SK-N-SH (cell line): ENCODE measurements around the gene TBX2. TPM values are rescaled to one million over a fixed set of nuclear protein-coding genes. Genes with fewer than 3 reads are reported as not detected.

Experiments used
- CTCF ChIA-PET: fragments of 300-600, 350-600 bp; formaldehyde crosslinking; extraction: SDS; loops from one replicate; lab custom pipeline; 2021; lab: Yijun Ruan, JAX
- POLR2A ChIA-PET: fragments of 350-600 bp; sonication (Branson Sonifier 250); formaldehyde crosslinking; extraction: SDS; loops from one replicate; lab custom pipeline; 2020; ENCODE audit warnings: antibody characterized with exemption, inconsistent platforms; lab: Yijun Ruan, JAX
- DNase-seq: peaks from one replicate; pipeline ENCODE4 v3.0.0; 2012
- H2AFZ ChIP-seq: fragments of 200-600 bp; sonication (generic); 2 replicates; pipeline ENCODE4 v1.8.1; 2016; ENCODE audit warnings: antibody characterized with exemption, mild to moderate bottlenecking, low read depth
- H3F3A ChIP-seq: fragments of 200-600 bp; sonication (generic); replicated peaks from 2 replicates; pipeline ENCODE3; 2016; ENCODE audit warnings: antibody characterized with exemption, mild to moderate bottlenecking; ENCODE audit not compliant: insufficient read depth
- H3K27ac ChIP-seq, 2 experiments: fragments of 200-500 bp in 1 of 2; fragments of 200-600 bp in 1 of 2; sonication (Bioruptor generic) in 1 of 2; sonication (generic), shearing (Covaris generic) in 1 of 2; 2 replicates each; pipeline versions ENCODE4 v1.5.1 to v1.6.1; 2014 to 2016; ENCODE audit warnings: low read depth in 2 of 2, inconsistent platforms in 1 of 2, low read length in 1 of 2, mild to moderate bottlenecking in 1 of 2, mixed read lengths in 1 of 2
- H3K27me3 ChIP-seq: fragments of 200-600 bp; sonication (generic), shearing (Covaris generic); 2 replicates; pipeline ENCODE4 v1.6.1; 2016; ENCODE audit warnings: mixed run types; ENCODE audit not compliant: insufficient read depth
- H3K36me3 ChIP-seq, 2 experiments: fragments of 200-500 bp in 1 of 2; fragments of 200-600 bp in 1 of 2; sonication (Bioruptor generic) in 1 of 2; sonication (generic) in 1 of 2; replicated peaks in 1 of 2; 2 replicates each; pipeline versions ENCODE3 to v1.5.1; 2014 to 2016; ENCODE audit warnings: low read length in 1 of 2, mild to moderate bottlenecking in 1 of 2; ENCODE audit not compliant: insufficient read depth in 2 of 2, control insufficient read depth in 1 of 2
- H3K4me1 ChIP-seq, 2 experiments: fragments of 200-500 bp in 1 of 2; fragments of 200-600 bp in 1 of 2; sonication (Bioruptor generic) in 1 of 2; sonication (generic), shearing (Covaris generic) in 1 of 2; 2 replicates each; pipeline versions ENCODE4 v1.5.1 to v1.6.1; 2014 to 2016; ENCODE audit warnings: low read depth in 1 of 2, low read length in 1 of 2, mixed run types in 1 of 2; ENCODE audit not compliant: insufficient read depth in 2 of 2, control insufficient read depth in 1 of 2
- H3K4me2 ChIP-seq: fragments of 200-600 bp; sonication (generic), shearing (Covaris generic); 2 replicates; pipeline ENCODE4 v1.6.1; 2017; ENCODE audit warnings: mixed run types
- H3K4me3 ChIP-seq, 2 experiments: fragments of 200-500 bp in 1 of 2; fragments of 200-600 bp in 1 of 2; sonication (Bioruptor generic) in 1 of 2; sonication (generic), shearing (Covaris generic) in 1 of 2; 2 replicates each; pipeline versions ENCODE4 v1.5.1 to v1.8.1; 2014 to 2016; ENCODE audit warnings: low read depth in 2 of 2, inconsistent platforms in 1 of 2, low read length in 1 of 2, mild to moderate bottlenecking in 1 of 2, mixed read lengths in 1 of 2, moderate library complexity in 1 of 2
- H3K79me2 ChIP-seq: fragments of 200-600 bp; sonication (generic); 2 replicates; pipeline ENCODE4 v1.8.1; 2017; ENCODE audit warnings: mild to moderate bottlenecking; ENCODE audit not compliant: insufficient read depth
- H3K9ac ChIP-seq: fragments of 200-600 bp; sonication (generic); 2 replicates; pipeline ENCODE4 v1.6.1; 2017; ENCODE audit warnings: mixed run types
- H3K9me2 ChIP-seq: fragments of 200-600 bp; sonication (generic); 2 replicates; pipeline ENCODE4 v1.6.1; 2017; ENCODE audit warnings: mixed run types
- H3K9me3 ChIP-seq: fragments of 200-600 bp; sonication (generic); 2 replicates; pipeline ENCODE4 v1.6.1; 2017; ENCODE audit warnings: mixed run types, mild to moderate bottlenecking, moderate library complexity
- H4K20me1 ChIP-seq: fragments of 200-600 bp; sonication (generic); 2 replicates; pipeline ENCODE4 v1.6.1; 2017; ENCODE audit warnings: mild to moderate bottlenecking, mixed run types; ENCODE audit not compliant: insufficient read depth
- CHD2 ChIP-seq: fragments of 150-350 bp; IDR thresholded peaks from 2 replicates; pipeline ENCODE4 v1.6.1; 2018; ENCODE audit warnings: low read length; ENCODE audit not compliant: partially characterized antibody
- EZH2phosphoT487 ChIP-seq: fragments of 200-600 bp; sonication (generic); IDR thresholded peaks from 2 replicates; pipeline ENCODE4 v1.6.1; 2017; ENCODE audit warnings: low read depth, mixed run types, mild to moderate bottlenecking, antibody characterized with exemption, moderate library complexity, borderline replicate concordance
- FOXM1 ChIP-seq: IDR thresholded peaks from 2 replicates; pipeline ENCODE4 v1.4.0; 2012; ENCODE audit warnings: low read depth, mild to moderate bottlenecking
- GABPA ChIP-seq: IDR thresholded peaks from 2 replicates; pipeline ENCODE4 v1.4.0; 2012; ENCODE audit warnings: low read depth, mild to moderate bottlenecking
- TEAD4 ChIP-seq: IDR thresholded peaks from 2 replicates; pipeline ENCODE4 v1.4.0; 2012; ENCODE audit warnings: mild to moderate bottlenecking, borderline replicate concordance; ENCODE audit not compliant: insufficient read depth
- WGBS: methylation state at CpG from one replicate; pipeline ENCODE4 v1.1.6; 2017; ENCODE audit warnings: low lambda C conversion rate; 5-methylcytosine and 5-hydroxymethylcytosine counted together
- polyA plus RNA-seq, 3 experiments: library from polyadenylated mRNA; depleted of rRNA; stranded (reverse); fragments of >200 nt; gene quantifications; 2 replicates each; pipeline ENCODE4 v1.2.3, GENCODE V29; 2012
- TF ChIP-seq, protein P1 (sequence below): IDR thresholded peaks from 2 replicates; pipeline ENCODE4 v1.6.1; 2012; ENCODE audit warnings: mild to moderate bottlenecking, low read depth, low read length, moderate library complexity
- TF ChIP-seq, protein P2 (sequence below): IDR thresholded peaks from 2 replicates; pipeline ENCODE4 v1.4.0; 2012; ENCODE audit warnings: low read depth, borderline replicate concordance
- TF ChIP-seq, protein P3 (sequence below): IDR thresholded peaks from 2 replicates; pipeline ENCODE4; 2012

TBX2 gene
- polyA plus RNA-seq, 1 of the 3 experiments (the other 2 are of a cell fraction) = 57.8 TPM

DNA sequence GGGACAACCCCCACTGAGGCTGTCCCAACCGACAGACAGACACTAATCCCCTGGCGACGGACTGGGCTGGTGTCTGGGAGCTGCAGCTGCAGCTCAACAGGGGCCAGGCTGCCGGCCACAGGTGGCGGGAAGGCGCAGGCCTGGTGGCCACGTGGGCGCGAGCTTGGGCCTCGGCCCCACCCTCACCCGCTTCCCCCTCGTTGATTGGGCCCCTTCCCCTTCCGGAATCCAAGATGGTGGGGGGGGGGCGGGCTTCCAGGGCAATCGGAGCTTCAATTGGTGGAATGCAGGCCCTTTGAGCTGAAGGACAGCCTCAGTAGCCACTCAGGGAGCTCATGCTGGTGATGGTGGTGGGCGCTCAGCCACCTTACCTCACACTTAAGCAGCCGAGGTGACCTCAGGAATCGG is 43.8 kb downstream of the TBX2 start:
- POLR2A ChIA-PET = no interaction called here

DNA sequence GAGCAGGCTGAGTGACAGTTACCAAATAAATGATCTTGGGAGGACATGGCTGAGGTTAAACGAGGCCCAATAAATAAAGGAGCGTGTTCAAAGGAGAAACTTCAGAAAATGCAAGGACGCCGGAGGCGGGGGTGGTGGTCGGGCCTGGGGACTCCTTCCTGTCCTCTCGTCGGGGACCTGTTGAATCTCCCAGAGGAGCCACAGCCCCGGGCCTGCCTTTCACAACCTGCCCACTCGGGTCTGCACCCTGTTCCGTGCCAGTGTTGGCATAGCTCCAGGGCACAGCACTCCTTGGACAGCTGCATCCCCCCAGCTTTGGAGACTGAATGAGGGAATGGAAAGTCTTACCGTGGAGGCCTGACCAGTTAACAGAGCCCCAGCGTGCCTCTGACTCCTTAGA is 44.4 kb downstream of the TBX2 start:
- Histone ChIP-seq H3K79me2 (no peaks in the 10 kb centered on the region), H3K27ac (no peak overlapping the region), H2AFZ (no peak overlapping the region), H3K4me1 (no peaks in the 10 kb centered on the region; a peak in 1 of 4 replicates), H3K36me3 (no peaks in the 10 kb centered on the region), H3K9me2 (no peaks in the 10 kb centered on the region), H3K27me3 (no peaks in the 10 kb centered on the region), H3K4me2 (no peak overlapping the region), H3K9ac (no peak overlapping the region), H4K20me1 (no peaks in the 10 kb centered on the region), H3F3A (no peaks in the 10 kb centered on the region)
- 80% methylated on average over 13 of the region's 13 CpGs for WGBS
- POLR2A ChIA-PET = no interaction called here
- DNase-seq = peak; percentile 33
- no peak for TF ChIP-seq FOXM1
- TF ChIP-seq, protein P1, sequence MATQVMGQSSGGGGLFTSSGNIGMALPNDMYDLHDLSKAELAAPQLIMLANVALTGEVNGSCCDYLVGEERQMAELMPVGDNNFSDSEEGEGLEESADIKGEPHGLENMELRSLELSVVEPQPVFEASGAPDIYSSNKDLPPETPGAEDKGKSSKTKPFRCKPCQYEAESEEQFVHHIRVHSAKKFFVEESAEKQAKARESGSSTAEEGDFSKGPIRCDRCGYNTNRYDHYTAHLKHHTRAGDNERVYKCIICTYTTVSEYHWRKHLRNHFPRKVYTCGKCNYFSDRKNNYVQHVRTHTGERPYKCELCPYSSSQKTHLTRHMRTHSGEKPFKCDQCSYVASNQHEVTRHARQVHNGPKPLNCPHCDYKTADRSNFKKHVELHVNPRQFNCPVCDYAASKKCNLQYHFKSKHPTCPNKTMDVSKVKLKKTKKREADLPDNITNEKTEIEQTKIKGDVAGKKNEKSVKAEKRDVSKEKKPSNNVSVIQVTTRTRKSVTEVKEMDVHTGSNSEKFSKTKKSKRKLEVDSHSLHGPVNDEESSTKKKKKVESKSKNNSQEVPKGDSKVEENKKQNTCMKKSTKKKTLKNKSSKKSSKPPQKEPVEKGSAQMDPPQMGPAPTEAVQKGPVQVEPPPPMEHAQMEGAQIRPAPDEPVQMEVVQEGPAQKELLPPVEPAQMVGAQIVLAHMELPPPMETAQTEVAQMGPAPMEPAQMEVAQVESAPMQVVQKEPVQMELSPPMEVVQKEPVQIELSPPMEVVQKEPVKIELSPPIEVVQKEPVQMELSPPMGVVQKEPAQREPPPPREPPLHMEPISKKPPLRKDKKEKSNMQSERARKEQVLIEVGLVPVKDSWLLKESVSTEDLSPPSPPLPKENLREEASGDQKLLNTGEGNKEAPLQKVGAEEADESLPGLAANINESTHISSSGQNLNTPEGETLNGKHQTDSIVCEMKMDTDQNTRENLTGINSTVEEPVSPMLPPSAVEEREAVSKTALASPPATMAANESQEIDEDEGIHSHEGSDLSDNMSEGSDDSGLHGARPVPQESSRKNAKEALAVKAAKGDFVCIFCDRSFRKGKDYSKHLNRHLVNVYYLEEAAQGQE = no peak
- TF ChIP-seq GABPA = no peak
- TF ChIP-seq, protein P2, sequence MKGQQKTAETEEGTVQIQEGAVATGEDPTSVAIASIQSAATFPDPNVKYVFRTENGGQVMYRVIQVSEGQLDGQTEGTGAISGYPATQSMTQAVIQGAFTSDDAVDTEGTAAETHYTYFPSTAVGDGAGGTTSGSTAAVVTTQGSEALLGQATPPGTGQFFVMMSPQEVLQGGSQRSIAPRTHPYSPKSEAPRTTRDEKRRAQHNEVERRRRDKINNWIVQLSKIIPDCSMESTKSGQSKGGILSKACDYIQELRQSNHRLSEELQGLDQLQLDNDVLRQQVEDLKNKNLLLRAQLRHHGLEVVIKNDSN = no peak
- no peak for TF ChIP-seq TEAD4
- TF ChIP-seq EZH2phosphoT487 = no peak
- TF ChIP-seq, protein P3, sequence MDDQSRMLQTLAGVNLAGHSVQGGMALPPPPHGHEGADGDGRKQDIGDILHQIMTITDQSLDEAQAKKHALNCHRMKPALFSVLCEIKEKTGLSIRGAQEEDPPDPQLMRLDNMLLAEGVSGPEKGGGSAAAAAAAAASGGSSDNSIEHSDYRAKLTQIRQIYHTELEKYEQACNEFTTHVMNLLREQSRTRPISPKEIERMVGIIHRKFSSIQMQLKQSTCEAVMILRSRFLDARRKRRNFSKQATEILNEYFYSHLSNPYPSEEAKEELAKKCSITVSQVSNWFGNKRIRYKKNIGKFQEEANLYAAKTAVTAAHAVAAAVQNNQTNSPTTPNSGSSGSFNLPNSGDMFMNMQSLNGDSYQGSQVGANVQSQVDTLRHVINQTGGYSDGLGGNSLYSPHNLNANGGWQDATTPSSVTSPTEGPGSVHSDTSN = no peak
- TF ChIP-seq, all 33 proteins: peak for 0
- CTCF ChIA-PET = interaction anchor here (0.9 to 3.5 kb wide), 4 partner anchors 16 to 107 kb away, joined by 3 to 11 read pairs (median 6); no protein-coding TSS in a partner anchor
- Histone ChIP-seq H3K4me3 (no peak overlapping the region), H3K9me3 (no peaks in the 10 kb centered on the region)

More for the DNA sequence above, 43.8 kb downstream of the TBX2 start:
- Histone ChIP-seq H3K4me1 (no peaks in the 10 kb centered on the region; a peak in 1 of 4 replicates), H3K9me2 (no peaks in the 10 kb centered on the region), H3K9me3 (no peaks in the 10 kb centered on the region), H3K79me2 (no peaks in the 10 kb centered on the region), H3F3A (no peaks in the 10 kb centered on the region), H2AFZ (no peak overlapping the region), H3K27ac (no peak overlapping the region), H3K9ac (no peak overlapping the region), H3K36me3 (no peaks in the 10 kb centered on the region), H3K4me3 (no peak overlapping the region), H4K20me1 (no peaks in the 10 kb centered on the region), H3K27me3 (no peaks in the 10 kb centered on the region), H3K4me2 (no peak overlapping the region)
- TF ChIP-seq EZH2phosphoT487 (no peak), CHD2 (no peak)
- TF ChIP-seq, protein P3 = 0 out of 2 replicates have a peak, but pooled peaks have one; percentile 10
- DNase-seq = peak; percentile 59
- CTCF ChIA-PET = interaction anchor here (0.9 to 3.5 kb wide), 4 partner anchors 18 to 107 kb away, joined by 3 to 11 read pairs (median 4); no protein-coding TSS in a partner anchor
- 80% methylated on average over 11 of the region's 18 CpGs for WGBS
